ENCODE results near the gene CCL5.

GRCh38 chr17:35872196-35872980 is 7.8 kb downstream of the CCL5 start:
- TF ChIP-seq CTCF (conservative IDR thresholded peaks at IDR 0.05; ENCODE audit: low read length): no peak
- no peak for TF ChIP-seq EZH2phosphoT487 (IDR thresholded peaks at IDR 0.05; ENCODE audit: borderline replicate concordance, low read depth, low read length)

Data from OCI-LY7 (cell line).